GM12892 (cell line): Measurements from ENCODE around the gene KRT81.

Experiments
- POLR2A ChIP-seq: IDR thresholded peaks from 2 replicates; pipeline ENCODE4 v1.6.1; 2011; ENCODE audit warnings: low read depth, low read length, control low read depth
- POLR2AphosphoS5 ChIP-seq: IDR thresholded peaks from 2 replicates; pipeline ENCODE4 v1.6.1; 2011; ENCODE audit warnings: low read depth, low read length, control low read depth
- TAF1 ChIP-seq: IDR thresholded peaks from 2 replicates; pipeline ENCODE4 v1.6.1; 2011; ENCODE audit warnings: low read depth, mild to moderate bottlenecking, control low read depth, low read length, borderline replicate concordance

GRCh38 chr12:52335598-52336262 lies 44.4 kb upstream of the KRT81 start:
- no peak for TF ChIP-seq POLR2A
- no peak for TF ChIP-seq POLR2AphosphoS5
- TF ChIP-seq TAF1 = no peak
